Vagina (tissue), 2 donors: Measurements from ENCODE around the gene SDHAF4. TPM values are rescaled to one million over a fixed set of nuclear protein-coding genes. Genes with fewer than 3 reads are reported as not detected.
"Not testable (repeated sequence)": the region's sequence is repeated elsewhere in the genome, so short reads cannot be mapped to it uniquely, and the experiment has no call there.

Experiments
- DNase-seq, 2 donors: peaks; one replicate each; pipeline ENCODE4 v3.0.0-alpha.2; 2017; ENCODE audit errors: extremely low spot score in 2 of 2
- H3K27ac ChIP-seq: fragments of 200-600 bp; sonication (generic); one replicate; pipeline ENCODE4 v1.5.1; 2019
- H3K27me3 ChIP-seq: fragments of 200-600 bp; sonication (generic); one replicate; pipeline ENCODE4 v1.5.1; 2019
- H3K36me3 ChIP-seq, 2 donors: fragments of 200-600 bp; sonication (generic); one replicate each; pipeline ENCODE4 v1.5.1; 2017 to 2019
- H3K4me1 ChIP-seq: fragments of 200-600 bp; sonication (generic); one replicate; pipeline ENCODE4 v1.5.1; 2019
- H3K4me3 ChIP-seq, 2 donors: fragments of 200-600 bp; sonication (generic); 1 replicate in 1 of 2; 2 replicates in 1 of 2; pipeline ENCODE4 v1.5.1; 2016 to 2019
- H3K9me3 ChIP-seq: fragments of 200-600 bp; sonication (generic); one replicate; pipeline ENCODE4 v1.5.1; 2019
- CTCF ChIP-seq, 3 experiments: fragments of 450-650 bp in 2 of 3; fragments of 200-600 bp in 1 of 3; sonication (generic) in 1 of 3; IDR thresholded peaks; one replicate each; pipeline ENCODE4 v1.5.1; 2017 to 2019; ENCODE audit warnings: antibody characterized with exemption in 3 of 3, mild to moderate bottlenecking in 2 of 3, moderate library complexity in 2 of 3
- POLR2A ChIP-seq, 2 donors: fragments of 450-650 bp; IDR thresholded peaks; one replicate each; pipeline ENCODE4 v1.6.1; 2017; ENCODE audit warnings: antibody characterized with exemption in 2 of 2, mild to moderate bottlenecking in 2 of 2, moderate library complexity in 2 of 2
- POLR2AphosphoS5 ChIP-seq, 2 donors: sonication (generic); formaldehyde crosslinking; IDR thresholded peaks; one replicate each; pipeline ENCODE4 v1.9.0; 2017; ENCODE audit warnings: antibody characterized with exemption in 2 of 2, mild to moderate bottlenecking in 2 of 2, low read depth in 1 of 2; ENCODE audit not compliant: insufficient read depth in 1 of 2
- intact Hi-C: fragments of 100-400 bp; cut with DNase I; formaldehyde crosslinking; loops from one replicate; pipeline ENCODE4 v1.15.1; 2023
- total RNA-seq: library from RNA; depleted of rRNA; stranded (reverse); fragments of >200 nt; gene quantifications from one replicate; pipeline ENCODE4 v1.2.3, GENCODE V29; 2016

SDHAF4 gene
- total RNA-seq, 1 donor from 2014 or later, result 5.6 TPM

DNA sequence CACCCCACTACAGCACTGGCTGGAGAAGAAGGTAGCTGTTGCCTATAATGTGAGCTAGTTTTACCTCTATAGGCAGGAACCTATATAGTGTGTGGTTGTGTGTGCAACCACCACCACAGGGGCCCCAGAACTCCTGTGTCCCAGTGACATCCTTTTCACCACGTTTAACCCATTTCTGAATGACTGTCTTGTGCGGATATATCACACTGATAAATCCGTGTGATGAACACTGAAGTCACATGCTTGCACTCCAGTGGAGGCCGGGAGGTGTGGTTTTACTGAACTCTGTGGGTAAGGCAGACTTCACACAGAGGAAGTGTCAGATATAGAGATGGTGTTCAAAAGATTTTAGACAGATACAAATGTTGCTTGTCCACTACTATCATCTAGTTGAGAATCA, 32.5 kb downstream of the SDHAF4 start:
- TF ChIP-seq POLR2A (IDR thresholded peaks at IDR 0.05), result no peak
- TF ChIP-seq CTCF (IDR thresholded peaks at IDR 0.05), result no peak
- no peaks in the 10 kb centered on the region for H3K27me3 ChIP-seq
- H3K4me3 ChIP-seq, result no peak overlapping the region
- no peaks in the 10 kb centered on the region for H3K9me3 ChIP-seq
- H3K27ac ChIP-seq, result no peak overlapping the region
- no peaks in the 10 kb centered on the region for H3K36me3 ChIP-seq
- H3K4me1 ChIP-seq, result no peaks in the 10 kb centered on the region
- DNase-seq, result no peak
- intact Hi-C loops, result no loop called here

DNA sequence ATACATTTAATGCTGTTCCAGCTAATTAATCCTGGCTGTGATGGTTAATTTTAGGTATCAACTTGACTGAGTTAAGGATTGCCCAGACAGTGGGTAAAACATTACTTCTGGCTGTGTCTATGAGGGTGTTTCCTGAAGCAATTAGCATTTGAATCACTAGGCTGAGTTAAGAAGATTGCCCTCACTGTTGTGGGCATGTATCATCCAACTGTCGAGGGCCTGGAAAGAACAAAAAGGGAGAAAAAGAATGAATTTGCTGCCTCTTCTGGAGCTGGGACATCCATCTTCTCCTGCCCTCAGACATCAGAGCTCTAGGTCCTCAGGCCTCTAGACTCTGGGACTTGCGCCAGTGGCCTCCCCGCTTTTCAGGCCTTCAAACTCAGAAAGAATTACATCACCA, 34.3 kb downstream of the SDHAF4 start:
- no peak for DNase-seq
- H3K4me3 ChIP-seq, result no peak overlapping the region
- intact Hi-C loops, result no loop called here
- no peaks in the 10 kb centered on the region for H3K9me3 ChIP-seq
- H3K27me3 ChIP-seq, result no peaks in the 10 kb centered on the region
- no peak overlapping the region for H3K27ac ChIP-seq
- no peak for TF ChIP-seq POLR2AphosphoS5 (IDR thresholded peaks at IDR 0.05; ENCODE audit: insufficient read depth in 1 of 2, low read depth in 1 of 2)
- TF ChIP-seq POLR2A (IDR thresholded peaks at IDR 0.05), result no peak
- no peak for TF ChIP-seq CTCF (IDR thresholded peaks at IDR 0.05)
- no peaks in the 10 kb centered on the region for H3K36me3 ChIP-seq
- no peaks in the 10 kb centered on the region for H3K4me1 ChIP-seq

GRCh38 chr6:70604254-70604653, 37.5 kb downstream of the SDHAF4 start:
- Histone ChIP-seq H3K36me3 (no peaks in the 10 kb centered on the region), H3K9me3 (no peaks in the 10 kb centered on the region), H3K4me1 (no peaks in the 10 kb centered on the region), H3K27me3 (no peaks in the 10 kb centered on the region), H3K27ac (no peak overlapping the region), H3K4me3 (no peak overlapping the region)
- TF ChIP-seq POLR2AphosphoS5 (IDR thresholded peaks at IDR 0.05; ENCODE audit: insufficient read depth in 1 of 2, low read depth in 1 of 2), result no peak
- no peak for TF ChIP-seq CTCF (IDR thresholded peaks at IDR 0.05)
- TF ChIP-seq POLR2A (IDR thresholded peaks at IDR 0.05), result no peak
- intact Hi-C loops, result no loop called here
- DNase-seq, result no peak

GRCh38 chr6:70607371-70607770, 40.6 kb downstream of the SDHAF4 start:
- H3K4me3 ChIP-seq, H3K4me1 ChIP-seq, intact Hi-C loops, H3K27me3 ChIP-seq, H3K9me3 ChIP-seq, DNase-seq, H3K27ac ChIP-seq, H3K36me3 ChIP-seq: not testable (repeated sequence)

- DNase-seq, H3K36me3 ChIP-seq, H3K27me3 ChIP-seq, H3K4me3 ChIP-seq, H3K4me1 ChIP-seq, intact Hi-C loops, H3K27ac ChIP-seq, H3K9me3 ChIP-seq: not testable (repeated sequence)
Measured at GRCh38 chr6:70609181-70609580, 42.5 kb downstream of the SDHAF4 start.

DNA sequence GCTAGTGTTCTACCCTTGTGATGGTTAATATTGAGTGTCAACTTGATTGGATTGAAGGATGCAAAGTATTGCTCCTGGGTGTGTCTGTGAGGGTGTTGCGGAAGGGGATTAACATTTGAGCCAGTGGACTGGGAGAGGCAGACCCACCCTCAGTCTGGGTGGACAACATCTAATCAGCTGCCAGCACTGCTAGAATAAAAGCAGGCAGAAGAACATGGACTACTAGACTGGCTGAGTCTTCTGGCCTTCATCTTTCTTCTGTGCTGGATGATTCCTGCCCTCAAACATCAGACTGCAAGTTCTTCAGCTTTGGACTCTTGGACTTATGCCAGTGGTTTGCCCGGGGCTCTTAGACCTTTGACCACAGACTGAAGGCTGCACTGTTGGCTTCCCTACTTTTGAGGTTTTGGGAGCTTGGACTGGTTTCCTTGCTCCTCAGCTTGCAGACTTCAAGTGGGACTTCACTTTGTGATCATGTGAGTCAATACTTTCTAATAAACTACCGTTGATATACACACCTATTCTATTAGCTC, 50.1 kb downstream of the SDHAF4 start:
- no peak for DNase-seq
- no peaks in the 10 kb centered on the region for H3K4me1 ChIP-seq
- TF ChIP-seq POLR2AphosphoS5 (IDR thresholded peaks at IDR 0.05; ENCODE audit: insufficient read depth in 1 of 2, low read depth in 1 of 2) (no peak), CTCF (IDR thresholded peaks at IDR 0.05) (no peak), POLR2A (IDR thresholded peaks at IDR 0.05) (no peak)
- H3K27ac ChIP-seq, result no peak overlapping the region
- H3K36me3 ChIP-seq, result no peaks in the 10 kb centered on the region
- intact Hi-C loops, result no loop called here
- no peak overlapping the region for H3K4me3 ChIP-seq
- no peaks in the 10 kb centered on the region for H3K9me3 ChIP-seq
- no peaks in the 10 kb centered on the region for H3K27me3 ChIP-seq
